Naive B cell (primary cell): ENCODE results near the gene TUBGCP2. TPM values are rescaled to one million over a fixed set of nuclear protein-coding genes. Genes with fewer than 3 reads are reported as not detected.

Experiments
- ATAC-seq, 2 donors: fragments of 150-1000 bp; cut with Tn5 transposase; 2 replicates each; pipeline ENCODE4 v1.10.0; 2021; ENCODE audit warnings: low read depth in 2 of 2, mild to moderate bottlenecking in 2 of 2, moderate library complexity in 2 of 2
- DNase-seq: peaks from one replicate; pipeline ENCODE4 v3.0.0; 2022
- H3K27ac Mint-ChIP-seq, 6 donors: one replicate each; pipeline ENCODE4 v1.8.0; 2020 to 2022; ENCODE audit warnings: mild to moderate bottlenecking in 6 of 6, mixed read lengths in 6 of 6, moderate library complexity in 5 of 6, inconsistent platforms in 2 of 6
- H3K27me3 Mint-ChIP-seq, 3 donors: one replicate each; pipeline ENCODE4 v1.8.0; 2021 to 2022; ENCODE audit warnings: mixed read lengths in 3 of 3, mild to moderate bottlenecking in 1 of 3
- H3K36me3 Mint-ChIP-seq, 2 donors: one replicate each; pipeline ENCODE4 v1.8.0; 2020 to 2022; ENCODE audit warnings: mixed read lengths in 2 of 2, inconsistent platforms in 1 of 2, mild to moderate bottlenecking in 1 of 2
- H3K4me1 Mint-ChIP-seq, 3 donors: one replicate each; pipeline ENCODE4 v1.8.0; 2020 to 2022; ENCODE audit warnings: mixed read lengths in 3 of 3, inconsistent platforms in 1 of 3, mild to moderate bottlenecking in 1 of 3, moderate library complexity in 1 of 3
- H3K4me3 Mint-ChIP-seq, 8 donors: one replicate each; pipeline ENCODE4 v1.8.0; 2020 to 2022; ENCODE audit warnings: mild to moderate bottlenecking in 8 of 8, mixed read lengths in 8 of 8, moderate library complexity in 8 of 8, inconsistent platforms in 2 of 8
- H3K9me3 Mint-ChIP-seq, 7 donors: one replicate each; pipeline ENCODE4 v1.8.0; 2020 to 2022; ENCODE audit warnings: mixed read lengths in 7 of 7, mild to moderate bottlenecking in 5 of 7, inconsistent platforms in 2 of 7, moderate library complexity in 1 of 7
- polyA plus RNA-seq, 6 donors: library from polyadenylated mRNA; unstranded; fragments of 300-500 nt; fragmentation: Illumina TruSeq; gene quantifications; one replicate each; pipeline ENCODE4 v1.2.3, GENCODE V29; 2021; ENCODE audit warnings: low read depth in 6 of 6

Gene TUBGCP2
- polyA plus RNA-seq, 6 donors from 2014 or later: 19.6 to 36.2 (median 25.9) TPM

GRCh38 chr10:133336577-133337369 is 28.1 kb upstream of the TUBGCP2 start, which contains the start of gene CALY:
Gene CALY, minus strand, starts transcription at chr10:133336896. Its CDS starts 7,907 bp downstream, at chr10:133328989.
- DNase-seq (peak; percentile 81), ATAC-seq (peak; percentile 55 to 64)
- peak within 1 kb of the TSS in 5 of 6 donors; percentile 49 to 96 (median 74) for H3K27ac Mint-ChIP-seq
- peaks cover 19 to 36% (median 25%) of the 10 kb centered on the region in 3 donors for H3K27me3 Mint-ChIP-seq
- peaks cover 0 to 14% of the 10 kb centered on the region in 2 donors for H3K36me3 Mint-ChIP-seq
- peaks cover 0 to 4% (median 0%) of the 10 kb centered on the region in 7 donors for H3K9me3 Mint-ChIP-seq
- H3K4me1 Mint-ChIP-seq: peaks cover 2 to 15% (median 6%) of the 10 kb centered on the region in 3 donors
- H3K4me3 Mint-ChIP-seq: peak within 1 kb of the TSS in 7 of 8 donors; percentile 60 to 85 (median 68)

GRCh38 chr10:133336118-133336576 is 27.5 kb upstream of the TUBGCP2 start:
- Mint-ChIP-seq H3K36me3 (peaks cover 0 to 14% of the 10 kb centered on the region in 2 donors), H3K9me3 (peaks cover 0 to 4% (median 0%) of the 10 kb centered on the region in 7 donors), H3K27ac (no peak overlapping the region), H3K4me3 (peak overlapping the region in 2 of 8 donors; percentile 41 to 60), H3K4me1 (peaks cover 2 to 15% (median 6%) of the 10 kb centered on the region in 3 donors), H3K27me3 (peaks cover 13 to 34% (median 21%) of the 10 kb centered on the region in 3 donors)
- DNase-seq: no peak
- no peak for ATAC-seq

GRCh38 chr10:133335246-133336117 is 26.8 kb upstream of the TUBGCP2 start:
- DNase-seq: peak; percentile 79

GRCh38 chr10:133334503-133335245 is 26.0 kb upstream of the TUBGCP2 start:
- Mint-ChIP-seq H3K4me3 (peak overlapping the region in 7 of 8 donors; percentile 20 to 85 (median 68)), H3K9me3 (peaks cover 0 to 4% (median 0%) of the 10 kb centered on the region in 7 donors), H3K36me3 (peaks cover 0 to 14% of the 10 kb centered on the region in 2 donors), H3K27ac (peak overlapping the region; percentile 8 to 86 (median 64)), H3K27me3 (peaks cover 10 to 37% (median 21%) of the 10 kb centered on the region in 3 donors), H3K4me1 (peaks cover 7 to 19% (median 10%) of the 10 kb centered on the region in 3 donors)
- ATAC-seq (peak; percentile 9 to 23), DNase-seq (no peak)

More at GRCh38 chr10:133335246-133336117, 26.8 kb upstream of the TUBGCP2 start:
- Mint-ChIP-seq H3K4me1 (peaks cover 4 to 15% (median 6%) of the 10 kb centered on the region in 3 donors), H3K9me3 (peaks cover 0 to 4% (median 0%) of the 10 kb centered on the region in 7 donors), H3K27ac (peak overlapping the region in 4 of 6 donors; percentile 65 to 88 (median 76)), H3K27me3 (peaks cover 9 to 33% (median 21%) of the 10 kb centered on the region in 3 donors), H3K36me3 (peaks cover 0 to 14% of the 10 kb centered on the region in 2 donors), H3K4me3 (peak overlapping the region in 7 of 8 donors; percentile 62 to 85 (median 68))
- peak; percentile 56 to 58 for ATAC-seq

GRCh38 chr10:133332936-133333699 is 24.4 kb upstream of the TUBGCP2 start:
- Mint-ChIP-seq H3K27ac (peak overlapping the region in 2 of 6 donors; percentile 36 to 77), H3K27me3 (peaks cover 15 to 50% (median 30%) of the 10 kb centered on the region in 3 donors), H3K36me3 (peaks cover 0 to 14% of the 10 kb centered on the region in 2 donors), H3K9me3 (peaks cover 0 to 4% (median 0%) of the 10 kb centered on the region in 7 donors), H3K4me1 (peaks cover 13 to 20% (median 15%) of the 10 kb centered on the region in 3 donors), H3K4me3 (peak overlapping the region in 2 of 8 donors; percentile 42 to 74)
- ATAC-seq (no peak), DNase-seq (no peak)

GRCh38 chr10:133329491-133330202 is 21.0 kb upstream of the TUBGCP2 start:
- ATAC-seq (peak; percentile 88 to 92), DNase-seq (peak; percentile 81)
- Mint-ChIP-seq H3K27me3 (peaks cover 31 to 77% (median 62%) of the 10 kb centered on the region in 3 donors), H3K4me3 (peak overlapping the region; percentile 8 to 83 (median 65)), H3K4me1 (peaks cover 21 to 27% (median 25%) of the 10 kb centered on the region in 3 donors), H3K9me3 (peaks cover 0 to 4% (median 0%) of the 10 kb centered on the region in 7 donors), H3K36me3 (peaks cover 0 to 14% of the 10 kb centered on the region in 2 donors), H3K27ac (peak overlapping the region in 3 of 6 donors; percentile 11 to 47 (median 44))

GRCh38 chr10:133328358-133329343 is 20.0 kb upstream of the TUBGCP2 start:
- ATAC-seq (no peak), DNase-seq (no peak)
- no peak overlapping the region for H3K4me3 Mint-ChIP-seq
- H3K27me3 Mint-ChIP-seq: peaks cover 31 to 75% (median 62%) of the 10 kb centered on the region in 3 donors
- H3K9me3 Mint-ChIP-seq: peaks cover 0 to 4% (median 0%) of the 10 kb centered on the region in 7 donors
- H3K4me1 Mint-ChIP-seq: peaks cover 21 to 25% (median 24%) of the 10 kb centered on the region in 3 donors
- H3K27ac Mint-ChIP-seq: peak overlapping the region in 1 of 6 donors; percentile 44
- H3K36me3 Mint-ChIP-seq: peaks cover 0 to 14% of the 10 kb centered on the region in 2 donors

- H3K27ac Mint-ChIP-seq: no peak overlapping the region
- DNase-seq: no peak
- H3K27me3 Mint-ChIP-seq: peaks cover 30 to 74% (median 56%) of the 10 kb centered on the region in 3 donors
- peaks cover 0 to 5% of the 10 kb centered on the region in 2 donors for H3K36me3 Mint-ChIP-seq
- H3K9me3 Mint-ChIP-seq: peaks cover 0 to 4% (median 0%) of the 10 kb centered on the region in 7 donors
- peaks cover 16 to 25% (median 20%) of the 10 kb centered on the region in 3 donors for H3K4me1 Mint-ChIP-seq
- ATAC-seq: no peak
- no peak overlapping the region for H3K4me3 Mint-ChIP-seq
Measured at GRCh38 chr10:133327651-133328357, 19.1 kb upstream of the TUBGCP2 start.

- Mint-ChIP-seq H3K4me3 (no peak overlapping the region), H3K27ac (no peak overlapping the region)
Measured at GRCh38 chr10:133326745-133327650, 18.3 kb upstream of the TUBGCP2 start.

More at GRCh38 chr10:133326745-133327650, 18.3 kb upstream of the TUBGCP2 start:
- ATAC-seq: no peak
- Mint-ChIP-seq H3K9me3 (peaks cover 0 to 4% (median 0%) of the 10 kb centered on the region in 7 donors), H3K4me1 (peaks cover 15 to 25% (median 20%) of the 10 kb centered on the region in 3 donors), H3K27me3 (peaks cover 22 to 73% (median 52%) of the 10 kb centered on the region in 3 donors), H3K36me3 (no peaks in the 10 kb centered on the region)
- no peak for DNase-seq
